KMS-11 (cell line): Measurements from ENCODE around the gene SMCO2.

Source experiments
- H2AFZ ChIP-seq: fragments of 200-600 bp; sonication (generic); 2 replicates; pipeline ENCODE4 v1.6.1; 2016; ENCODE audit warnings: antibody characterized with exemption, mixed run types, low read depth
- H3K27ac ChIP-seq: fragments of 200-600 bp; sonication (generic); 2 replicates; pipeline ENCODE4 v1.6.1; 2016; ENCODE audit warnings: mild to moderate bottlenecking, mixed run types
- H3K27me3 ChIP-seq: fragments of 200-600 bp; sonication (generic); 2 replicates; pipeline ENCODE4 v1.6.1; 2017; ENCODE audit warnings: mild to moderate bottlenecking, low read depth, mixed run types, moderate library complexity; ENCODE audit not compliant: insufficient read depth
- H3K36me3 ChIP-seq: fragments of 200-600 bp; sonication (generic); 2 replicates; pipeline ENCODE4 v1.6.1; 2017; ENCODE audit warnings: mild to moderate bottlenecking, mixed run types; ENCODE audit not compliant: insufficient read depth
- H3K4me1 ChIP-seq: fragments of 200-600 bp; sonication (generic); 2 replicates; pipeline ENCODE4 v1.6.1; 2016; ENCODE audit warnings: mild to moderate bottlenecking, low read depth, mixed run types; ENCODE audit not compliant: poor library complexity, severe bottlenecking
- H3K4me2 ChIP-seq: fragments of 200-600 bp; sonication (generic); 2 replicates; pipeline ENCODE4 v1.7.0; 2016; ENCODE audit warnings: mild to moderate bottlenecking, mixed run types
- H3K4me3 ChIP-seq: fragments of 200-600 bp; sonication (generic); IDR thresholded peaks from 2 replicates; pipeline ENCODE4 v1.6.1; 2017; ENCODE audit warnings: low read depth, low read length, mixed read lengths; ENCODE audit not compliant: insufficient read depth
- H3K79me2 ChIP-seq: fragments of 200-600 bp; sonication (generic); 2 replicates; pipeline ENCODE4 v1.6.1; 2016; ENCODE audit warnings: low read depth, mixed run types; ENCODE audit not compliant: insufficient read depth
- H3K9ac ChIP-seq: fragments of 200-600 bp; sonication (generic); 2 replicates; pipeline ENCODE4 v1.6.1; 2016; ENCODE audit warnings: mild to moderate bottlenecking, mixed run types
- H4K20me1 ChIP-seq: fragments of 200-600 bp; sonication (generic); 2 replicates; pipeline ENCODE4 v1.6.1; 2016; ENCODE audit warnings: mild to moderate bottlenecking, mixed run types; ENCODE audit not compliant: insufficient read depth
- TF ChIP-seq, protein P1 (sequence below): fragments of 200-600 bp; sonication (generic); conservative IDR thresholded peaks from 2 replicates; pipeline ENCODE4 v1.6.1; 2017; ENCODE audit warnings: low read depth, mild to moderate bottlenecking, antibody characterized with exemption, low read length, moderate library complexity, mixed read lengths

The SMCO2 gene

DNA sequence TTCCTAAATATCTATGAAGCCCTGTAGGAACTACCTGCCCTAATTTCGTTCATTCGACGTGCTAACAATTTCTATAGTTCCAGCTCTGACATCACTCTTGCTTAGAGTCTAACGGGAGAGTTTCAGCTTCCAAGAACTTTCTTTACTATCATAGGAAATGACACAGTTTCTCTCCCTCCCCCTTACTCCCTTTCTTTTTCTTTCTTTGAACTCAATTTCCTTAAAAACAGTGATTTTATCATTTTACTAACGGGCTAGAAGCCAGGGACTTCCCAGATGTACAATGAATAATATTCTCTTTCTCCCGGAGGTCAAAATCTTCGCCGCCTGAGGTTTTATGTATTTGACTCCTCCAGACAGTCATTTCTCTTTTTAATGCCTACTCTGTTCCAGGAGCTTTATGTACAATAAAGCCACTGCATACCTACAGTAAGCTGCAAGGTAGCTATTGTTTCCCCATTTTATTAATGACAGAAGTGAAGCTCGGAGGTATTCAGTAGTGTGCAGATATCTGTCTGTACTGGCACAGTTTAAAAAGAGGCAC is 15.7 kb downstream of the SMCO2 start:
- H3K4me3 ChIP-seq: no peak overlapping the region
- H3K27me3 ChIP-seq: no peaks in the 10 kb centered on the region
- no peak overlapping the region for H2AFZ ChIP-seq
- H3K36me3 ChIP-seq: no peaks in the 10 kb centered on the region
- no peaks in the 10 kb centered on the region for H3K4me1 ChIP-seq
- H4K20me1 ChIP-seq: no peaks in the 10 kb centered on the region
- H3K4me2 ChIP-seq: no peak overlapping the region
- H3K9ac ChIP-seq: no peak overlapping the region
- TF ChIP-seq, protein P1, sequence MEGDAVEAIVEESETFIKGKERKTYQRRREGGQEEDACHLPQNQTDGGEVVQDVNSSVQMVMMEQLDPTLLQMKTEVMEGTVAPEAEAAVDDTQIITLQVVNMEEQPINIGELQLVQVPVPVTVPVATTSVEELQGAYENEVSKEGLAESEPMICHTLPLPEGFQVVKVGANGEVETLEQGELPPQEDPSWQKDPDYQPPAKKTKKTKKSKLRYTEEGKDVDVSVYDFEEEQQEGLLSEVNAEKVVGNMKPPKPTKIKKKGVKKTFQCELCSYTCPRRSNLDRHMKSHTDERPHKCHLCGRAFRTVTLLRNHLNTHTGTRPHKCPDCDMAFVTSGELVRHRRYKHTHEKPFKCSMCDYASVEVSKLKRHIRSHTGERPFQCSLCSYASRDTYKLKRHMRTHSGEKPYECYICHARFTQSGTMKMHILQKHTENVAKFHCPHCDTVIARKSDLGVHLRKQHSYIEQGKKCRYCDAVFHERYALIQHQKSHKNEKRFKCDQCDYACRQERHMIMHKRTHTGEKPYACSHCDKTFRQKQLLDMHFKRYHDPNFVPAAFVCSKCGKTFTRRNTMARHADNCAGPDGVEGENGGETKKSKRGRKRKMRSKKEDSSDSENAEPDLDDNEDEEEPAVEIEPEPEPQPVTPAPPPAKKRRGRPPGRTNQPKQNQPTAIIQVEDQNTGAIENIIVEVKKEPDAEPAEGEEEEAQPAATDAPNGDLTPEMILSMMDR: no peak
- H3K79me2 ChIP-seq: no peaks in the 10 kb centered on the region
- no peak overlapping the region for H3K27ac ChIP-seq

- no peak overlapping the region for H3K4me3 ChIP-seq
- no peaks in the 10 kb centered on the region for H3K4me1 ChIP-seq
- TF ChIP-seq, protein P1: no peak
- no peaks in the 10 kb centered on the region for H3K27me3 ChIP-seq
- no peaks in the 10 kb centered on the region for H3K36me3 ChIP-seq
- H4K20me1 ChIP-seq: no peaks in the 10 kb centered on the region
- H3K4me2 ChIP-seq: no peak overlapping the region
- no peak overlapping the region for H3K9ac ChIP-seq
- no peak overlapping the region for H3K27ac ChIP-seq
- no peaks in the 10 kb centered on the region for H3K79me2 ChIP-seq
- H2AFZ ChIP-seq: no peak overlapping the region
These were observed 16.3 kb downstream of the SMCO2 start for GRCh38 chr12:27462851-27463250.

DNA sequence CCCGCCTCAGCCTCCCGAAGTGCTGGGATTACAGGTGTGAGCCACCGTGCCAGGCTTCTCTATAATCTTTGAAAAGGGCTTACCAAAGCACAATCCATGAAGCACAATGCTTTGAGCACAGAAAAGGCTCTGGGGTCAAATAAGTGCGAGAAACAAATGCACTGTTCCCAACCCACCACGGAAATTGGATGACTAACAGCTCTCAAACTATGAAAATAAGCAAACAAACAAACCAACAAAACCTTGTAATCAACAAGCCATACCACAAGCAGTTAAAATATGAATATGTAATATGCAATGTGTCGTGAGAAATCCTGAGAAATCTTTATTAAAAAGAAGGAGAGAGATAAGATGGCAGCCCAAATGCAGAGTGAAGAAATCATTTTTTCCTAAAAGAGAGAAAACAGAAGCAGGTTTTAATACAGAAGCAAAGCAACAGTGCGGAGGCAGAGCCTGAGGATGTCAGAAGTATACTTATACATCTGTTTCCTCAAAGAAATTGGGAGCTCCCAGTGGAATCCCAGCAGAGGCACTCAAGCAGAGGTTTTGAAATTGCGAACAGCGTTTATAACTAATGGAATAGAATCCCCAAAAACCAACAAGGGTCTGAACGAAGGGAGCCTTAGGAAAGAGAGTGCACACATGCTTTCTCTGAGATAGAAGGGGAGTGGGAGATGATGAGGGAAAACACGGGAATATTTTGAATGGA is 17.1 kb downstream of the SMCO2 start:
- H3K27ac ChIP-seq: no peak overlapping the region
- H3K36me3 ChIP-seq: no peaks in the 10 kb centered on the region
- H3K9ac ChIP-seq: no peak overlapping the region
- H3K4me2 ChIP-seq: no peak overlapping the region
- no peak overlapping the region for H2AFZ ChIP-seq
- no peaks in the 10 kb centered on the region for H3K79me2 ChIP-seq
- H4K20me1 ChIP-seq: no peaks in the 10 kb centered on the region
- no peak overlapping the region for H3K4me3 ChIP-seq
- TF ChIP-seq, protein P1: no peak
- H3K4me1 ChIP-seq: no peaks in the 10 kb centered on the region
- H3K27me3 ChIP-seq: no peaks in the 10 kb centered on the region

DNA sequence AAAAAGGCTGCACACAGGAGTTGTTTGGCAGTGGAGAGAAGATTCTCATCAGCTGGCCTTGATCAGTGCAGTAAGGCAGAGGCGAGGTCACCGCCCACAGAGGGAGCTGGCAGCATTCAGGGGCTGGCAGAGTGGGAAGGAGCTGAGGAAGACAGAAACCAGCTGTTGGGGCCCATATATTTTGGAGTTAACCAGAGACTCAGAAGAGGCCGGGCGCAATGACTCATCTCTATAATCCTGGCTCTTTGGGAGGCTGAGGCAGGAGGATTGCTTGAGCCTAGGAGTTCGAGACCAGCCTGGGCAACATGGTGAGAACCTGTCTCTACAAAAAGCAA is 17.7 kb downstream of the SMCO2 start:
- Histone ChIP-seq H3K36me3 (no peaks in the 10 kb centered on the region), H3K4me3 (no peak overlapping the region), H4K20me1 (no peaks in the 10 kb centered on the region), H3K27me3 (no peaks in the 10 kb centered on the region), H3K4me2 (no peak overlapping the region), H3K79me2 (no peaks in the 10 kb centered on the region), H2AFZ (no peak overlapping the region), H3K4me1 (no peaks in the 10 kb centered on the region), H3K27ac (no peak overlapping the region), H3K9ac (no peak overlapping the region)
- TF ChIP-seq, protein P1: no peak
